ENCODE results near the gene MARCKSL1.
A peak's percentile ranks its signal among the peaks of the same experiment; 100 is the strongest.

The MARCKSL1 gene

GRCh38 chr1:32332290-32333079 lies 3.5 kb downstream of the MARCKSL1 start:
- peak overlapping the region; percentile 50 for H3K27ac ChIP-seq
- TF ChIP-seq CTCF (conservative IDR thresholded peaks at IDR 0.05) (no peak), ZFX (IDR thresholded peaks at IDR 0.05) (no peak)

GRCh38 chr1:32331549-32331948 lies 4.5 kb downstream of the MARCKSL1 start:
- H3K27ac ChIP-seq: peak overlapping the region; percentile 50; the same call in 1 of the 2 replicates
- TF ChIP-seq ZFX (IDR thresholded peaks at IDR 0.05): no peak
- no peak for TF ChIP-seq CTCF (conservative IDR thresholded peaks at IDR 0.05)

GRCh38 chr1:32330558-32331151 lies 5.4 kb downstream of the MARCKSL1 start:
- TF ChIP-seq CTCF (conservative IDR thresholded peaks at IDR 0.05): no peak
- no peak for TF ChIP-seq ZFX (IDR thresholded peaks at IDR 0.05)
- no peak overlapping the region for H3K27ac ChIP-seq

DNA sequence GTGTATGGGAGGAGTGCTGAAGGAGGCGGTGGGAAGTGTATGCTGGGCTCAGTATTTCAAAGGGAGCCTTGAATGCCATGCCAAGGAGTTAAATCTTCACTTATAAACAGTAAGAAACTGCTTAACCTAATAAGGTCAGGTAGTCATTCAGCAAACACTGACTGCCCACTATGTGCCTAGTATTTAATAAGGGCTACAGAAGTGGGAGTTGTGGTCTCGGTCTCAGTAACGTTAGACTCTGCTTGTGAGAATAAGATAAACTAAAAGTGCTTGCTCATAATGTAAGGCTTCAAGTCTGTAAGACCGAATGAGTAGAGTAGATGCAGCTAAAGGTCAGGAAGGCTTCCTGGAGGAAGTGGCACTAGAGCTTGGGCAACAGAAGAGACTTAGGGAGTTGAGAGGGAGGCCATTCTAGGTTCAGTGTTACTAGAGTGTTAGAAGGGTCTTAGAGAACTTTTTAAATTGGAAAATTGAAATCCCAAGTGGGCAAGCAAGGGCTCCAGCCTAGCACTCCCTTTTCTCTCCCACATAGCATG lies 6.0 kb downstream of the MARCKSL1 start:
- TF ChIP-seq CTCF (conservative IDR thresholded peaks at IDR 0.05): no peak
- TF ChIP-seq ZFX (IDR thresholded peaks at IDR 0.05): no peak
- H3K27ac ChIP-seq: no peak overlapping the region

- no peak overlapping the region for H3K27ac ChIP-seq
- no peak for TF ChIP-seq ZFX (IDR thresholded peaks at IDR 0.05)
- no peak for TF ChIP-seq CTCF (conservative IDR thresholded peaks at IDR 0.05)
These were observed 8.8 kb downstream of the MARCKSL1 start for GRCh38 chr1:32327204-32327603.

GRCh38 chr1:32321712-32322291 lies 14.2 kb downstream of the MARCKSL1 start:
- TF ChIP-seq CTCF (conservative IDR thresholded peaks at IDR 0.05) (no peak), ZFX (IDR thresholded peaks at IDR 0.05) (no peak)
- H3K27ac ChIP-seq: peak overlapping the region; percentile 88

Data from C4-2B (cell line).